GM21526 (cell line): ENCODE measurements around the gene HAO2.
"Not testable (repeated sequence)": the region's sequence is repeated elsewhere in the genome, so short reads cannot be mapped to it uniquely, and the experiment has no call there.

Experiments used
- ATAC-seq: cut with Tn5 transposase; IDR thresholded peaks from one replicate; pipeline ENCODE4 v1.9.1; 2021; ENCODE audit warnings: moderate library complexity; ENCODE audit not compliant: unreplicated experiment, low FRiP score

Gene HAO2

GRCh38 chr1:119376594-119376993, 8.0 kb downstream of the HAO2 start:
- no peak for ATAC-seq

DNA sequence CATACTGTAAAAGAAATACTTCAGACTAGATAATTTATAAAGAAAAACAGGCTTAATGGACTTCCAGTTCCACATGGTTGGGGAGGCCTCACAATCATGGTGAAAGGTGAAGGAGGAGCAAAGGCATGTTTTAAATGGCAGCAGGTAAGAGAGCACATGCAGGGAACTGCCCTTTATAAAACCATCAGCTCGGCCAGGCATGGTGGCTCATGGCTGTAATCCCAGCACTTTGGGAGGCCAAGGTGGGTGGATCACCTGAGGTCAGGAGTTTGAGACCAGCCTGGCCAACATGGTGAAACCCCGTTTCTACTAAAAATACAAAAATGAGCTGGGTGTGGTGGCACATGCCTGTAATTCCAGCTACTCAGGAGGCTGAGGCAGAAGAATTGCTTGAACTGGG, 9.0 kb downstream of the HAO2 start:
- not testable (repeated sequence) for ATAC-seq

- no peak for ATAC-seq
These were observed 10.5 kb downstream of the HAO2 start for GRCh38 chr1:119379117-119379516.

- no peak for ATAC-seq
These were observed 11.7 kb downstream of the HAO2 start for GRCh38 chr1:119380304-119380703.

DNA sequence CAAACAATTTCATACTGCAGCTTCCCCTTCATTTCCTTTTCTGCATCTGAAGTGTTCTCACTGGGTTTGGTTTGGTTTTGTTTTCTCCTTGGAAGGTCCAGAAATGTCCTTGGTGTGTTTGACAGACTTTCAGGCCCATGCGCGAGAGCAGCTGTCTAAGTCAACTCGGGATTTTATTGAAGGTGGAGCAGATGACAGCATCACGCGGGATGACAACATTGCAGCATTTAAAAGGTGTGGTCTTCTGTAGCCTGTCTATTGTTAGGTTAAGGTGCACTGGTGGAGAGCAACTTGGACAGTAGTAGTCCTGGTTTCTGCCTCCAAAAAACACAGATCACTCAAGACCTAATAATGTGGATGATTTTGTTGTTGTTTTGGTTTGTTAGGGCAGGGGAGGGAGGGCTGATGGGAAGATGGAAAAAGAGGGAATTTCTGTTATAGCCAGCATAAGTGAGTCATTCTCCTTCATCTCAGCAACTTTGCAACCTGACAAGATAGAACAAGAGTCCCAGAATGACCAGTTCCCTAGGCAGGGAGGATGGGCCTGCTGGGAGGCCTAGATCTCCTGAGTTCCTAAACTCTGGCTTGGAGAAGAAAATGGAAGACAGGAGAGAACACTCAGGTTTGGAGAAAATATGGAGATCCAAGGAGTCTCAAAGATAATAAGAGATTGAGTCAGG, 12.5 kb downstream of the HAO2 start:
- no peak for ATAC-seq

DNA sequence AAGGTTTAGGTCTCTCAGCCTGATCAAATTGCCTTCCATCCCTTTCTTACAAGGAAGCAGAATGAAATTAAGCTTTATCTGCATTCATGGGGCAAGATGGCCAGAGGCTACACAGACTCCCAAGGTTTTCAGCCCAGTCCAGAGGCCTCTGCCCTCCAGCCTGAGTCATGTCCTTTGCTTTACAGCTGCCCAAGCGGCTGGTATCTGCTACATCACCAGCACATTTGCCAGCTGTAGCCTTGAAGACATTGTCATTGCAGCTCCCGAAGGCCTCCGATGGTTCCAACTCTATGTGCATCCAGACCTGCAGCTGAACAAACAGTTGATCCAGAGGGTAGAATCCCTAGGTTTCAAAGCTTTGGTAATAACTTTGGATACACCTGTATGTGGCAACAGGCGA, 16.0 kb downstream of the HAO2 start:
- ATAC-seq = no peak

GRCh38 chr1:119385650-119386049, 17.1 kb downstream of the HAO2 start:
- ATAC-seq = no peak

DNA sequence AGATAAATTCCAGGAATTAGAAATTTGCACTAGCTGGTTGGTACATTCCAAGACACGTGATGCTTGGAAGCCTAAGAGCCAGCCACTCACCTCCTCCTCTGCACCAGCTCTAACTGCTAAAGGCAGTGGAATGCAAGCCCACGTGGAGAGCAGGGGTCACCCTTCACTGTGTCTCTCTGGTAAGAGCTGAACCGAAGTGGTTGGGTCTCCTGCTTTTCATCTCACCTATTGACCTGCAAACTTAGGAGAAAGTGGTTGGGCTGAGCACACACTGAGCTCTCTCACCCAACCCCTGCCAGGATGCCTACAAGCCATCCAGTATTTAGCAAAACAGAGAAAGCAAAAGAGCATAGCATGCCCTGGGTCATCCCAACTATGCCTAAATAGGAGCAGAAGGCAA, 19.3 kb downstream of the HAO2 start:
- no peak for ATAC-seq

DNA sequence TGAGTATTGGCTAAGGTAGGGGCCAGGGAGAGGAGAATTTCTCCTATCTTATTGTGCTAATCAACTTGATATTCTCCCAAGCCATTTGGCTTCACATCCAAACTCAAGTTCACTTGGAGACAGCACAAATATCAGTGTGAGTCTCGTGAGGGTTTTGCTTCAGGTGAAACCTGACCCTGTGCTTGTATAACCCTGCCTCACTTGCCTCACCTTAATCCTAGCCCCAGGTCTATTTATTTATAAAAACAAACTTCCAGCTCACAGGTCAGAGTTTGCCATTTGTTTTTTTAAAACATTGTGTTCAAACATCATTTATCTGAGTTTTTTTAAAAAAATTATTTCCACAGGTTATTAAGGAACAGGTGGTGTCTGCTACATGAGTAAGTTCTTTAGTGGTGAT, 19.9 kb downstream of the HAO2 start:
- no peak for ATAC-seq

DNA sequence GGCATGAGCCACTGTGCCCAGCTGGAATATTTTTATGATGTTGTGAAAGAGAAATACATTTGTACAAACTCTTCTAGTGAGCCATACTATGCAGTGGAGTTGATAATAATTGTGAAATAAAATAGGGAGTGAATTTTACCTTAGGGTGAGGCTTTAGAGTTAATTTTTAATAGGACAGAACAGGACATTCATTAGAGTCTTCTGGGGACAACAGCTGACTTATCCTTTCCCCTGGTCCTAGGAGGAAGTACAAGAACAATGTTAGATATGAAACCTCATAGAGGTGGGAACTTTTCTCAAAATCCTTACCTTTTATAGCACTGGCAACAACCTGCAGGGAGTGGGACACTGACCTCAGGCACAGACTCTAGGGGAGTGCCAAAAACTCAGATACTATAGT, 21.9 kb downstream of the HAO2 start:
- no peak for ATAC-seq

- no peak for ATAC-seq
These were observed 23.2 kb downstream of the HAO2 start for GRCh38 chr1:119391749-119392148.

DNA sequence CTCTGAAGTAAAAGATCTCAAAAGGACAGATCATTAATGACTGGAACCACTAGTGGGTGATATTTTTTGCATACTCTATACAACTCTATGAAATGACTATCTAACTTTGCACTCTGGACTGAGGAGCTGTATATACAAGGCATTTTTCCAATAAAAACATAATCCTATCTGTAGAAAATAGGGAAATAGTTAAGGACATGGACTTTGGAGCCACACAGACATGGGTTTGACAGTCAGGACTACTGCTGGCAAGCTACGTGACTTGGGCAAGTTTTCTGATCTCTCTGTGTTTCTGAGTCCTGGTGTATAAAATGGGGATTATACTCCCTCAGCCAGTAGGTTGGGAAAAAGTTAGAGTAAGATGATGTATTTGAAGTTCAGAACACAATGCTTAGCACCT, 25.5 kb downstream of the HAO2 start:
- no peak for ATAC-seq

- ATAC-seq = no peak
These were observed 28.4 kb downstream of the HAO2 start for GRCh38 chr1:119396982-119397381.

GRCh38 chr1:119397986-119398385, 29.4 kb downstream of the HAO2 start:
- no peak for ATAC-seq

- ATAC-seq = no peak
These were observed 36.2 kb downstream of the HAO2 start for GRCh38 chr1:119404736-119405135.

GRCh38 chr1:119409731-119410130, 41.1 kb downstream of the HAO2 start:
- ATAC-seq = no peak

DNA sequence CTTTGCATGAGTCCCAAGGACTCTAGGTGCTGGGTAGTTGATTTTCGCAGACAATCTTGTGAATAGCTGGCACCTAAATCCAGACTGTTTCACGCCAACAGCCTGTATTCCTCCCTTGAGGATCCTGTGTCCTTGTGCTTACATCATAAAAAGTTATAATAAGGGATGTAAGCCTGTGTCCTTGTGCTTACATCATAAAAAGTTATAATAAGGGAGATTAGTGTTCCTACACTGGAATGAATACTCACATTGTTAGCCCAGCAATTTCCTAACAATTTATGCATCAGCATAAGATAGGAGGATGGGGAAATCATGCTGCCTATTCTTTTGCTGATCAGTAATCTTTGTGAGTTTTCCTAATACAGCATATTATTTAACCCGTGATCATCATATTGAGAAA, 42.4 kb downstream of the HAO2 start:
- ATAC-seq = no peak

DNA sequence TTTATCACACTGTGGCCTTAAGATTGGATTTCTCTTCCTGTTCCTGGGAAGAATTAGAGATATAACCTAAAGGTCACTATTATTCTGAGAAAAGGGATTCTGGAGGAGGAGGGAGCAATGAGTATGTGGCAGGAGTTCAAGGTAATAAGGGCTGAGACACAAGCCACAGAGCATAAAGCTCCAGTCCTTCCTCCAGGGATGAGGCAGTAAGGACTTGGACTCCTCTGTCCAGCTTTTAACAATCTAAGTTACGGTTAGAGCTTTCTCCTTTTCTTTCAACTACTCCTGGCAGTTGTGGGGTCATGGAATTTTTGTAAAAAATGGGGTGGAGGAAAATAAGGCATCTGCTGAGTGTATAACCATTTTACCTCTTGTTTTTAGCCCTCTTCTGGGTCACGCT, 46.4 kb downstream of the HAO2 start, which contains the start of gene HSD3B2:
HSD3B2 (plus strand) TSS at position 201 of the 400 bp plus-strand sequence. CDS start 270 bp downstream, outside the sequence.
- no peak for ATAC-seq

DNA sequence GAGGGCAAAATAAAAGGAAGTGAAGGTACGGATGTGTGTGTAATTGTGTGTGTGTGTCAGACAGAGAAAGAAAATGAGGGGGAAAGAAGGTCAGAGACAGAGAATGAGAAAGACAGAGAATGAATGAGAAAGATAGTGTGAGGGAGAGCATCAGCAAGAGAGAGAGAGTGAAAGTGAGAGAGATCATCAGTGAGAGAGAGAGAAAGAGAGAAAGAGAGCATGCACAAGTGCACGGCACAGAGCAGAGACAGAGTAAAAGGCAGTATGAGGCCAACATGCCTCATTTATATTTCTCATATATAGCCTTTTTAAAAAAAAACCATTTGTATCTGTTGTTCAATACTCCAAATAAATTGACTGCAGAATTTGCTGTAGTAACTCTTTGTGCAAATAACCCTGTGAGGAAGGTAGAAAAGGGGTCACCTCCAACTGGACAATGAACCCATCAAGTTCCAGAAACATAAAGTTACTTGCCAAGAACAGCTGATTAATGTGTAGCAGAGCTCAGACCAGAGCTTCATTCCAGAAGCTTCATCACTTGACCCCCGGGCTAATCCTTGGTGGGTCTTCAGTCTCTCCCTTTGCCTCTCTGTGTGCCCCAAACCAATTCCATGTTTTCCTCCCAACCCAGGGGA, 47.5 kb downstream of the HAO2 start:
- no peak for ATAC-seq

GRCh38 chr1:119419109-119419508, 50.5 kb downstream of the HAO2 start:
- no peak for ATAC-seq

GRCh38 chr1:119420638-119421037, 52.1 kb downstream of the HAO2 start:
- ATAC-seq = no peak

GRCh38 chr1:119422631-119423030, 54.0 kb downstream of the HAO2 start:
- ATAC-seq = no peak
